NCI-H82 (cell line): Measurements from ENCODE around the gene CHGA.

Experiments
- DNase-seq: peaks from one replicate; lab custom pipeline; 2025; lab: John Stamatoyannopoulos, UW

Gene CHGA

GRCh38 chr14:92922883-92923743, at the start of gene CHGA:
TSS of gene CHGA (plus strand) at chr14:92923150. CDS start at chr14:92923360, 210 bp downstream.
- DNase-seq, result peak; percentile 91

GRCh38 chr14:92874962-92875661, 47.8 kb upstream of the CHGA start:
- no peak for DNase-seq

DNA sequence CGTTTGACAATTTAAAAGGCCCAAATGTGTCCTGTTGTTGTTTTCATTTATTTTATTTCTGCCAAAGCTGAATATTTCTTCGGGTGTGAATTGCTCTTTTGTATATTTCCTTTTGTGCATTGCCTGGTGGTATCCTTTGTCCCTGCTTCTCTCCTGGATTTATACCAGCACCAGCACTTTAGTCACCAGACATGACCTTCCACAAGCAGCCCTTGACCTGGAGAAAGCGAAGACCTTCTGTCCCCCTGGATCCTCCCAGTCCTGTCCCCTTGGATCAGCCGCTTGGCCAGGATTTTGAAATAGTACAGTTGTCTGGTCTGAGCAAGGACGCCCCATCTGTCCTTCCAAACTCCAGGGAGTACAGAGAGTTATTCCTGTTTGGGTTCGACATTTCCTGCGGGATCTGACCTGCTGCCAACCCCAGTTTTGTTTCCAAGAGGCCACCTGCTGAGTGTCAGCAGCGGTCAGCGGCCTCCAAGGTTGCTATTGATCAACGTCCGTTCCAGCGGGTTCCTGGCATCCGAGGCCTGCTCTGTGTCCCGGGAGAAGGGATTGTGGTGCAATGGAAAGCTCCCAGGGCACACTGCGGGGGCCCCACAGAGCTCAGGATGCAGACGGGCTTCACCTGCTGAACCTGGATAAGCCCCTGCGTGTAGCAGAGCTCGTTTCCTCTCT, 45.1 kb upstream of the CHGA start:
- no peak for DNase-seq

- DNase-seq, result peak; percentile 41
Observed at GRCh38 chr14:92880351-92880750, 42.6 kb upstream of the CHGA start.

DNA sequence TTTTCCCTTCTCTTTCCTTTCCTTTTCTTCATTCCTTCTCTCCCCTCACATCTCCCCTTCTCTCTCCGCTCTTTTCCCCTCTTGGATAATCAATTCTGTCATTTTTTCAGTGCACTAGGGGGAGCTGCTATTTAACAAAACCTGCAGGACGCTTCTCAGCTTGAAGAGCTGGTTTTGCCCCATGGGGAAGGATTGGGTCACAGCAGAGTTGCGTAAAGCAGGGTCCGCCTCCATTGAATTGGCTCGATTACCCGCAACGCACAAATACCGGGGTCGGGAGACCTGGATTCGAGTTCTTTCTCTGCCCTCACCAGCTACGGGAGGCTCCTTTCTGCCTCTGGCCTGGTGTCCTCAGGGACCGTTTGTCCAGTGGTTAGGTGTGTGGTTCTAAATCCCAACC, 42.1 kb upstream of the CHGA start:
- peak; percentile 80 for DNase-seq

GRCh38 chr14:92883066-92883465, 39.9 kb upstream of the CHGA start:
- DNase-seq, result no peak

GRCh38 chr14:92884410-92884809, 38.5 kb upstream of the CHGA start:
- DNase-seq, result no peak

DNA sequence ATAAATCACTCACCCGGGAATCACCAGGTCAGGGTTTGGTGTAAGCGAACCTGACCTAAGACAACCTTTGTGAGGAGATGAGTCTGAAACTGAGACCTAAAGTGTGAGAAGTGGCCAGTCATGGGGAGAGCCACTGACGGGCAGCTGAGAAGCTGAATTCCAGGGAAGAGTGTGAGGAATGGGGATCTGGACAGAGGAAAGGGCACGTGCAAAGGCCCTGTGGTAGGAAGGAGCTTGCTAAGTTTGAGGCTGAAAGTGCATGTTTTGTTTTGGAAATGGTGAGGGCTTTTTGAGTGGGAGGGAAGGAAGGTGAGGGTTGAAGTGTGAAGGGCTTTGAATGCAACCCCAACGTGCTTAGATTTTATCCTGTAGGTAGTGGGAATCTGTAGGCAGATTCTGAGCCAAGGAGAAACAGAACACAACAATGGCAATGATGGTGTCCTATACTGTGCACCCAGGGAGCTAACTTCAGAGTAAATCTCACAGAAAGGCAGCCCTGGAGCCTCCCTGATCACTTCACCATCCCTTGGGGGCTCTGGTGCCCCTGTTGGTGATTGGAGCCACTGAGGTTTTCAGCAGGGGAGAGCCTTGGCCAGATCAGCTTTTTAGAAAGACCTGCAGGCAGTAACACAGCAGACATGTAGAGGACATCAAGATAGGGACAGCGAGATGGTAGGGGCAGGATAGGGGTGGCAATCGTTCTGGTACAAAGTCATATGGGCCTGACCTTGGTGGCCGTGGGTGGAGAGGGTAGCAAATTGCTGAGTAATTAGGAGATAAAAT, 37.5 kb upstream of the CHGA start:
- DNase-seq, result peak; percentile 29

DNA sequence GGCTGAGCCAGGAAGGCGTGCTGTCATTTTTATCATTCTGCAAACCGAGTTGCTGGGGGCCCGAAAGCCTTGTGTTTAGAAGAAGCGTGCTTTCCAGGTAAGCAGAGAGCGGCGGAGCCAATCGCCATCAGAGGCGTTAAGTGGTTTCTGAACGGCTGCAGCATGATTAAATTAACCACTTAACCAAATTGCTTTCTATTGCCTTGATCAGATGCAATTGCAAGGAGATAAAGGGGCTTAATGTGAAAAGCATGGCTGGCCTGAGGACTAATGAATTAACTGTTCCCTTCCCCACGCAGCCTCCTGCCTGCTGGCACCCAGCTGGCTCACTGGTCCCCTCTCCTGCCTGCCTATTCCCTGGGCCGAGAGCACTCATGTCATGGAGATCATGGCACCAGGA, 36.6 kb upstream of the CHGA start:
- DNase-seq, result peak; percentile 97

DNA sequence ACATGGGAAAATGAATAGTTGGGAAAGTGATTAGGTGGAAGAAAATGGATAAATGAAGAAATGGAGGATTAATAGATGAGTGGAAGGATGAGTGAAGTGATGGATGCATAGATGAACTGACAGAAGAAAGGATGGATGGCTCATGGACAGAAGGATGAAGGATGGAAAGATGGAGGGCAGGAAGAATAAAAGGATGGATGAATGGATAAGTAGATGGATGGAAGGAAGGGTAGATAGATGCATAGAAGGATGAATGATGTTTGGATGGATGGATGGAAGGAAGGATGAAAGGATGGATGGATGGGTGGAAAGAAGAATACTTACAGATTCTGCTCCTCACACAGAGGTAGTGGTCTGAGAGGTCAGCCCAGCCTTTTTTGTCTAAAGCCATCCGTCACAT, 35.8 kb upstream of the CHGA start:
- DNase-seq, result no peak

DNA sequence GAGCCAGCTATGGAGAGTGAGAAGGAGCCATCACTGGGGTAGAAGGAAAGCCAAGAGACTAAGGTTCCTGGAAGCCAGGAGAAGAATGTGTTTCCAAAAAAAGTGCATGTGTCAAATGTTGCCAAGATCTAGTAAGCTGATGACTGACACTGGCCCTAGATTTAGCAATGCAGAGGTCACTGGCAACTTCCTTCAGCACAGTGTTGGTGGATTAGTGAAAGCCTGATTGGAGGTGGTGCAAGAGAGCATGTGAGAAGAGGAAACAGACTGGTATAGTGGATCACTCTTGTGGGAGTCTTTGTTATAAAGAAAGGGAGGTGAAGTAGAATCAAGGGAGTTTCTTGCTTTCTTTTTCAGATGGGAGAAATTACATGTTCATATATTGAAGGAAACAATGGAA, 34.1 kb upstream of the CHGA start:
- DNase-seq, result no peak

- peak; percentile 10 for DNase-seq
Observed at GRCh38 chr14:92890830-92891588, 31.9 kb upstream of the CHGA start.

DNA sequence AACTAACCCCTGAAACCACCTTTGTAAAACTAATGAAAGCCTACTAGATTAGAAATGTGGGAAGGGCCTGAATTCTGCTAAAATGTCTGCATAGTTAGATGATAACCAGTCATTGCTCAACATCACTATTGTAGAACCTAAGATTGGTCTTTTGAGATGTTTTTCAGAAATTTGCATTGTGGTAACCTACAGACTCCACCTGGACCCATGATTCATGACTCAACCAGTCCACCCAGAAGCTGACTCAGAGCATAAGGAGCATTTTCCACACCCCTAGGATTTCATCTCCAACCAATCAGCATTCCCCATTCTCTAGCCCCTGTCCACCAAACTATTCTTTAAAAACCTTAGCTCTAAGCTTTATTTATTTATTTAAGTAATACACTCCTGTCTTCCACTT, 30.4 kb upstream of the CHGA start:
- no peak for DNase-seq

DNA sequence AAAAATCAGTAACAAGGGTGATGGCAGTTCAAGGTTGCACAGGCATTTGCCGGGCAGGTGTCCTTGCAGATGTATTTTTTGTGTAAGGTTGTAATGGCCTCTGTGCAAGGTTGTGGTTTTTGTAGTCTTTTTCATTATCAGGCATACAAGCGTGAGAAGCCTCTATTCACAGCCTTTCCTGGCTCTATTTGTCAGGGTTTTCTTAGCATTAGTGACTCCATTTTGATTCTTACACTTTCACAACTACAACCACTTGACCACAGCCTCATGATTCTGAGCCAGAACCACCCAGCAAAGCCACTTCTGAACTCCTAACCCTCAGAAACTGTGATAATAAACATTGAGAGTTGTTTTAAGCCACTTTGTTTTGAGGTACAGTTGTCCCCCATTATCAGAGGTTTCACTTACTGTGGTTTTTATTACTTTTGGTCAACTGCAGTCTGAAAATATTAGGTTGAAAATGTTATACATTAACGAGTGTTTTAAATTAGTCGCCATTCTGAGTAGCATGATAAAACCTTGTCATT, 27.5 kb upstream of the CHGA start:
- DNase-seq, result no peak

DNA sequence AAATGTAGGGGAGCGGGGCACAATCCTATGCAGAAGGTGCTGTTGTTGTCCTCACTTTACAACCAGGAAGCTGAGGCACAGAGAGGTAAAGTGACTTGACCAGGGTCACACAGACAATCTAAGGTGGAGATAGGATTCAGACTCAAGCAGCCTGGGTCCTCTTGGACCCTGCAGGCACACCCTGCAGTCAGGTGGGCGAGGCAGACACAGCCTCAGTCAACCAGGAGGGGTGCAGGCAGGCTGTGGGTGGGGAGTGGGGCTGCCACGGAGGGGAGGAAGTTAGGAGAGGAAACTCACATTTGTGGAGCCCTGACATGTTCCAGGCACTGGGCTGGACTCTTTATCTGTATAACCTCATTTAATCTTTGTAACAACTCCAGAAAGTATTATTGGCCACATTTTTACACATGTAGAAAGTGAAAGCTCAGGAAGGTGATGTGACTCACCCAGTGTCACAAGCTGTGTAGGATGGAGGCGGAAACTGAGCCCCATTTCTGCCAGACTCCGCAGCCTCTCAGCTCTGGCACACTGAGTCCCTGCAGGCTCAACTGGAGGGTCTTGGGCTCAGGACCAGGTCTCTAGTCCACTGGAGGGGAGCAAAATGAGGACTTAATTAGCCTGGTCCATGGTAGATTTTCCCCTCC, 24.9 kb upstream of the CHGA start:
- no peak for DNase-seq

DNA sequence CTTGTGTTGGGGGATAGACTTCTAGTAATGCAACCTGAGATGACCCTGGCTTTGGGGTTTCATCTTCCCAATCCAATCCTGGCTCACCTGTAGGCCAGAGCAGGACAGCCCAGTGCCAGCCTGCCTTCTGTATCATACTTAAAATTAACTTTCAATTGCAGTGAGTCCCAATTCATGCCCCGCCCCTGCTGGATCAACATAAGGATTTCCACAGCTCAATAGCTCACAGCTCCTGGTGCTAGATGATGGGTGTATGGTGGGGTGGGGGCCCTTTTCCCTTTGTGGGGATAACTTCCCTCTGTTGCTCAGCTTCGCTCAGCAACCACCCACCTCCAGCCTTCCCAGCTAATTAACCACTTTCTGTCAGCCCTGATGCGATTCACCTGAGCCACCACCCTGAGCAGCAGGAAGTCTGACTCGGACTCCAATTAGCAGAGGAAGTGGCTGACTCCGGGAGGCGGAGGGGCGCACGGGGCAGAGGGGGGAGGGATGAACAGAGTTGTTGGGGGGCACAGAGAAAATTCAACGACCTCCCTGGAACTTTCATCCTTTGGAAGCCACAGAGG, 24.3 kb upstream of the CHGA start:
- DNase-seq, result no peak

GRCh38 chr14:92900660-92901059, 22.3 kb upstream of the CHGA start:
- no peak for DNase-seq

DNA sequence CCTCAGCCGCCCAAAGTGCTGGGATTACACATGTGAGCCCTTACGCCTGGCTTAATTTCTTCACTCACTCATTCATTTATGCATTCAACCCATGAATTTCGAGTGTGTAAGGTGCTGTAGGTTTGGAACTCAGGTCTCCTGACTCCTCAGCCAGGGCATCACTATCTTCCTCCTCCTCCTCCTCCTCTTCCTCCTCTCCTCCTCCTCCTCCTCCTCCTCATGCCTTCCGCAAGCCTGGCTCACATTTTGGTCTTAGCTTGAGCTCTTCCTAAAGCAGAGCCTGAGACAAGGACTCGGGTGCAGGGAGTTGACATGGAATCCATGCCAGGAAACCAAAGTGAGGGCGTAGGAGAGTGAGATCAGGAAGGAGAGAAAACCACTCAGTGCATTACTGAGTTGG, 20.8 kb upstream of the CHGA start:
- no peak for DNase-seq

DNA sequence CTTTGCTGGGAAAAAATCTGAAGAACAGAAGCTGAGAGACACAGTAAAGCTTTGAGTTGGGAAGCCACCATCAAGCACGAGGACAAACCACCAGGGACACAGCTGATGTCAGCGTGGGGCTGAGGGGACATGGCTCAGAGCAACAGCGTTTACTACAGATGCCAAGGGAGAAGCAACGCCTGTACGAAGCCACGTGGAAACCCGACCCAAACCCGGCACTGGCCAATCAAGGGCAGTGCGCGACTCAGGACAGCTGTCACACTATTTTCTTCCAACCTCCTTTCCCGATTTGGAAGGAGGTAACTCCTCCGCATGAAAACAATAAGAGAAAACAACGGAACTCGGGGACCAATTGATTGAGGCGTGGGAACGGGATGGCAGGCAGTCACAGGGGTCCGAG, 20.2 kb upstream of the CHGA start:
- DNase-seq, result peak; percentile 32

DNA sequence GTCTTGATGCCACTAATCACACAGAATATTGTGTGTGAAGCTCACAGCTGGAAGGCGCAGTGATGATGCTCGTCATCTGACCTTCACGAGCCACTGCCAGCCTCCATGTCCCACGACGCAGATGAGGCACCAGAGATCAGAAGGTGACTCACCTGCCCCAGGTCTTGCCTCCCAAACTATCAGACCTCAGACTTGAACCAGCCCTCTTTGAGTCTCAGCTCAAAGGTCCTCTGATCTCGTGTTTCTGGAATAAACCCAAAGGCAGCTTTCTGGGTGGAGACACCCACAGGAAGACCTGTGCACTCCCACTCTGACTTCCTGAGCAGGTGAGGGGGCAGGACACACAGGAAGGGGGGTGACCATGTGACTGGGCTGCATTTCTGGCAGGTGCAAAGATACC, 19.6 kb upstream of the CHGA start:
- no peak for DNase-seq
